Measurements from ENCODE around the gene SGCA. TPM values are rescaled to one million over a fixed set of nuclear protein-coding genes. Genes with fewer than 3 reads are reported as not detected.

Gene SGCA
- total and polyA plus RNA-seq, 2 of the 13 experiments (the other 11 are each of a cell fraction or from before 2014, with no cell fraction given), result not detected

DNA sequence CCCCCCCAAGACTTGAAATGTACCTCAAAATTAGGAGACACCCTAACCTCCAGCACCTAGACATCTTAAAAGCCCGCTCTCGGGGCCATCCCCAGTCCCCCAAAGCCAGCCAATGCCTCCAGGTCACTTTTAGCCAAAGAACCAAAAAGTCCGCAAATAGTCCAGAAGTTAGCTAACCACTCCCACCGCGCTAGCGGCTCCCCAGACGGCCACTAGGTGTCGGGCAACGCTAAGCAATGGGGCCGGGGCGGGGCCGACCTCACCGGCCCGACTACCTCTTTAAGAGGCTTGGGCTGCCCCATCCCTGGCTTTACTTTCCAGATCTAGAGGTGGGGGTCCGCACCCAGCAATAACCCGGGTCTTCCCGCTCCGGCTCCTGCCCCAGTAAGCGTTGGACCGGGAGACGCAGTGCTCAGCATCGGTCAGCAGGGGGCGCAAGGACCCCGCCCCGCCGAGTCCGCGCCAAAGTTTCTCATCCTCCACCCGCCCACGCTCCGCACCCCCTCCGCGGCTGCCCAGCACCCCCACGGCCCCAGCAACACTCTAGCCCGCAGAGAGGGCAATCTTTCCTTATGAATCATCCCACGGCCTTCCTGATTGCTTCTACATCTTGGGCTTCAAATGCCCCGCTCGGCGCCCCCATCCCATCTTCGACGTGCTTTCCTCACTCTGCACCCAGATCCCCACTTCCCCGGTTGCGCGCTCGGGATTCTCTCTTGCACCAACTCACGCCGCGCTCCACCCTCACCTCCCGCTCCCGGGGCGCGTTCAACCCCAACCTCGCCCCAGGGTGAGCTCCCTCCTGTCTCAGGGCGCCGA lies 34.9 kb downstream of the SGCA start (continued):
- TF ChIP-seq MLLT10 (CRISPR knock-in tag; IDR thresholded peaks at IDR 0.05) (no peak), BCLAF1 (IDR thresholded peaks at IDR 0.05) (no peak), HINFP (CRISPR knock-in tag; IDR thresholded peaks at IDR 0.05; ENCODE audit: low read depth) (no peak), DMAP1 (CRISPR knock-in tag; IDR thresholded peaks at IDR 0.05) (no peak), HDAC6 (IDR thresholded peaks at IDR 0.05; ENCODE audit: low read depth, low read length) (no peak), PRPF4 (IDR thresholded peaks at IDR 0.05; ENCODE audit: low read depth, low read length, poor library complexity, severe bottlenecking) (no peak), HNRNPK (IDR thresholded peaks at IDR 0.05; ENCODE audit: low read depth, low read length, poor library complexity, severe bottlenecking) (peak; percentile 53), CCDC6 (CRISPR knock-in tag; IDR thresholded peaks at IDR 0.05) (no peak; the same call in 1 of the 2 replicates), ZNF816 (CRISPR knock-in tag; IDR thresholded peaks at IDR 0.05; ENCODE audit: borderline replicate concordance) (0 out of 2 replicates have a peak, but pooled peaks have one; percentile 27)
- TF ChIP-seq, protein P1, sequence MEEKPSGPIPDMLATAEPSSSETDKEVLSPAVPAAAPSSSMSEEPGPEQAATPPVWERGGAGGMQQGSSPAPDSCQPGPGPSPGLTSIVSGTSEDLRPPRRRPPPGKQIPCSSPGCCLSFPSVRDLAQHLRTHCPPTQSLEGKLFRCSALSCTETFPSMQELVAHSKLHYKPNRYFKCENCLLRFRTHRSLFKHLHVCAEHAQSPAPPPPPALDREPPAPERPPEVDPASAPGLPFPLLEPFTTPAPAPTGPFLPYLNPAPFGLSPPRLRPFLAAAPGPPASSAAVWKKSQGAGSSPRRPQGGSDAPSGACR (CRISPR knock-in tag; IDR thresholded peaks at IDR 0.05), result no peak
- TF ChIP-seq, protein P2, sequence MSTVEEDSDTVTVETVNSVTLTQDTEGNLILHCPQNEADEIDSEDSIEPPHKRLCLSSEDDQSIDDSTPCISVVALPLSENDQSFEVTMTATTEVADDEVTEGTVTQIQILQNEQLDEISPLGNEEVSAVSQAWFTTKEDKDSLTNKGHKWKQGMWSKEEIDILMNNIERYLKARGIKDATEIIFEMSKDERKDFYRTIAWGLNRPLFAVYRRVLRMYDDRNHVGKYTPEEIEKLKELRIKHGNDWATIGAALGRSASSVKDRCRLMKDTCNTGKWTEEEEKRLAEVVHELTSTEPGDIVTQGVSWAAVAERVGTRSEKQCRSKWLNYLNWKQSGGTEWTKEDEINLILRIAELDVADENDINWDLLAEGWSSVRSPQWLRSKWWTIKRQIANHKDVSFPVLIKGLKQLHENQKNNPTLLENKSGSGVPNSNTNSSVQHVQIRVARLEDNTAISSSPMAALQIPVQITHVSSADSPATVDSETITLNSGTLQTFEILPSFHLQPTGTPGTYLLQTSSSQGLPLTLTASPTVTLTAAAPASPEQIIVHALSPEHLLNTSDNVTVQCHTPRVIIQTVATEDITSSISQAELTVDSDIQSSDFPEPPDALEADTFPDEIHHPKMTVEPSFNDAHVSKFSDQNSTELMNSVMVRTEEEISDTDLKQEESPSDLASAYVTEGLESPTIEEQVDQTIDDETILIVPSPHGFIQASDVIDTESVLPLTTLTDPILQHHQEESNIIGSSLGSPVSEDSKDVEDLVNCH (CRISPR knock-in tag; IDR thresholded peaks at IDR 0.05), result no peak
